HUES6 (cell line): ENCODE data around the gene EPN2.

ENCODE experiments used
- H3K27ac ChIP-seq: 2 replicates; pipeline ENCODE4 v1.7.0; 2013; ENCODE audit warnings: low read depth, mild to moderate bottlenecking, low read length, inconsistent platforms
- H3K27me3 ChIP-seq: 2 replicates; pipeline ENCODE4 v1.6.1; 2013; ENCODE audit warnings: low read length; ENCODE audit not compliant: control insufficient read depth, insufficient read depth
- H3K36me3 ChIP-seq: 2 replicates; pipeline ENCODE4 v1.6.1; 2013; ENCODE audit warnings: low read length; ENCODE audit not compliant: control insufficient read depth, insufficient read depth
- H3K4me1 ChIP-seq: 2 replicates; pipeline ENCODE4 v1.6.1; 2013; ENCODE audit warnings: low read length; ENCODE audit not compliant: control insufficient read depth, insufficient read depth
- H3K4me3 ChIP-seq: 2 replicates; pipeline ENCODE4 v1.5.1; 2013; ENCODE audit warnings: low read depth, low read length
- H3K9ac ChIP-seq: one replicate; pipeline ENCODE4 v1.6.1; 2013; ENCODE audit warnings: mild to moderate bottlenecking, low read length
- H3K9me3 ChIP-seq: 2 replicates; pipeline ENCODE4 v1.6.1; 2013; ENCODE audit warnings: low read depth, low read length; ENCODE audit not compliant: control insufficient read depth, insufficient read depth

The EPN2 gene

GRCh38 chr17:19333132-19333440, 95.9 kb downstream of the EPN2 start:
- Histone ChIP-seq H3K36me3 (peaks cover 53% of the 10 kb centered on the region), H3K9me3 (no peaks in the 10 kb centered on the region), H3K27me3 (no peaks in the 10 kb centered on the region), H3K4me3 (no peak overlapping the region), H3K27ac (no peak overlapping the region), H3K9ac (no peak overlapping the region), H3K4me1 (peaks cover 18% of the 10 kb centered on the region; the same call in 1 of the 2 replicates)

DNA sequence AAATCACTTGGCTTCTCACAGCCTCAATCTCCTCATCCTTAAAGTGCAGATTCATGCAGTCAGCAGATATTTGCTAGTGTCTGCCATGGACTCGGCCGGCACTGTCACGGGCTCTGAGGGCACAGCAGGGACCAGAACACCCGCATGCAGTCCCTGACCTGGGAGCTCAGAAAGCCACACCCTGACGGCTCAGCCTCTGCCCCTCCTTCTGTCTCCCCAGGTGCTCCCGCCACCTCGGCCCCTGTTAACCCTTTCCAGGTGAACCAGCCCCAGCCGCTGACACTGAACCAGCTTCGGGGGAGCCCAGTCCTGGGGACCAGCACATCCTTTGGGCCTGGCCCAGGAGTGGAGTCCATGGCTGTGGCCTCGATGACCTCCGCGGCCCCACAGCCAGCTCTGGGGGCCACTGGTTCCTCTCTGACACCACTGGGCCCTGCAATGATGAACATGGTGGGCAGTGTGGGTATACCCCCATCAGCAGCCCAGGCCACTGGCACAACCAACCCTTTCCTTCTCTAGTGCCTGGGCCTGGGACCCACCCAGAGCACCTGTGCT, 96.6 kb downstream of the EPN2 start:
- Histone ChIP-seq H3K9ac (no peak overlapping the region), H3K27ac (no peak overlapping the region), H3K36me3 (peaks cover 49% of the 10 kb centered on the region), H3K4me1 (peaks cover 25% of the 10 kb centered on the region), H3K27me3 (no peaks in the 10 kb centered on the region), H3K4me3 (no peak overlapping the region), H3K9me3 (no peaks in the 10 kb centered on the region)

- peaks cover 30% of the 10 kb centered on the region for H3K4me1 ChIP-seq
- H3K27me3 ChIP-seq, result no peaks in the 10 kb centered on the region
- H3K4me3 ChIP-seq, result no peak overlapping the region
- no peak overlapping the region for H3K27ac ChIP-seq
- H3K9me3 ChIP-seq, result no peaks in the 10 kb centered on the region
- peaks cover 44% of the 10 kb centered on the region for H3K36me3 ChIP-seq
- H3K9ac ChIP-seq, result no peak overlapping the region
Observed at GRCh38 chr17:19334331-19334730, 97.2 kb downstream of the EPN2 start.

GRCh38 chr17:19335951-19336631, 98.9 kb downstream of the EPN2 start:
- no peaks in the 10 kb centered on the region for H3K9me3 ChIP-seq
- no peak overlapping the region for H3K4me3 ChIP-seq
- peaks cover 34% of the 10 kb centered on the region for H3K4me1 ChIP-seq
- H3K9ac ChIP-seq, result no peak overlapping the region
- no peaks in the 10 kb centered on the region for H3K27me3 ChIP-seq
- H3K36me3 ChIP-seq, result peaks cover 33% of the 10 kb centered on the region
- H3K27ac ChIP-seq, result no peak overlapping the region

DNA sequence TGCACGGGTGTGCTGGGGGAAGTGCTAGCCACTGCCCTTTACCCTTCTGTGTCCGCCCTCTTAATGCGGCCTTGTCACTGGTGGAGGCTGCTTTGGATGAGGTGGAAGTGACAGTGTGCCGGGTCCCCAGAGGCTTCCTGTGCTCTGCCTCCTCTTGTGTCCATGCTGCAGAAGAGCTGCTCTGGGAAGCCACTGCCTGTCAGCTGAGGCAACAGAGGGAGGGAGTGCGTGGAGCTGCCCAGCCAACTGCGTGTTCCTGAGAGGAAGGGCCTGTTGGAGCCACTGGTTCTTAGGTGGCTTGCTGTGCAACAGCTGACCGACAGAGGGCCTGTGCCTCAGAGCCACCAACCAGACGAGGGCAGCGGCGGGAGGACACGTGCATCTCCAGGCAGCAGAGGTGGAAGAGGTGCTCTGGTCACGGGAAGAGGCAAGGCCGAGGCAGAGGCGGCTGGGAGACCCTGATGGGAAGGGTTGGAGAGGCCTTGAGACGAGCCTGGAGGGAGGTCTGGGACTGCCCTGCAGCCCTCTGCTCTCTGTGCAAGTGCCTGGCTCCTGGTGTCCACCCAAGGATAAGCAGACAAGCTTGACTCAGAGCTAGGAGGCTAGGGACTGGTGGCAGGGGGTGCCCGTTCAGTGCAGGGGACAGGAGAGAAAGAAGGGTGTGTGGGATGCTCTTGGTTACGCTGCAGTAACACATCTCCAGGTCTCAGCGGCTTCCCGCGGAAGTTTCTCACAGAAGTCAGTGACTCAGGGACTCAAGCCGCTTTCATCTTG, 100.0 kb downstream of the EPN2 start:
- Histone ChIP-seq H3K4me3 (no peak overlapping the region), H3K9me3 (no peaks in the 10 kb centered on the region), H3K27me3 (no peaks in the 10 kb centered on the region), H3K9ac (no peak overlapping the region), H3K4me1 (peaks cover 40% of the 10 kb centered on the region), H3K36me3 (peaks cover 22% of the 10 kb centered on the region), H3K27ac (no peak overlapping the region)

GRCh38 chr17:19337712-19338023, 100.5 kb downstream of the EPN2 start:
- Histone ChIP-seq H3K27me3 (no peaks in the 10 kb centered on the region), H3K9ac (no peak overlapping the region), H3K9me3 (no peaks in the 10 kb centered on the region), H3K4me1 (peaks cover 43% of the 10 kb centered on the region), H3K36me3 (peaks cover 18% of the 10 kb centered on the region), H3K4me3 (no peak overlapping the region), H3K27ac (no peak overlapping the region)

DNA sequence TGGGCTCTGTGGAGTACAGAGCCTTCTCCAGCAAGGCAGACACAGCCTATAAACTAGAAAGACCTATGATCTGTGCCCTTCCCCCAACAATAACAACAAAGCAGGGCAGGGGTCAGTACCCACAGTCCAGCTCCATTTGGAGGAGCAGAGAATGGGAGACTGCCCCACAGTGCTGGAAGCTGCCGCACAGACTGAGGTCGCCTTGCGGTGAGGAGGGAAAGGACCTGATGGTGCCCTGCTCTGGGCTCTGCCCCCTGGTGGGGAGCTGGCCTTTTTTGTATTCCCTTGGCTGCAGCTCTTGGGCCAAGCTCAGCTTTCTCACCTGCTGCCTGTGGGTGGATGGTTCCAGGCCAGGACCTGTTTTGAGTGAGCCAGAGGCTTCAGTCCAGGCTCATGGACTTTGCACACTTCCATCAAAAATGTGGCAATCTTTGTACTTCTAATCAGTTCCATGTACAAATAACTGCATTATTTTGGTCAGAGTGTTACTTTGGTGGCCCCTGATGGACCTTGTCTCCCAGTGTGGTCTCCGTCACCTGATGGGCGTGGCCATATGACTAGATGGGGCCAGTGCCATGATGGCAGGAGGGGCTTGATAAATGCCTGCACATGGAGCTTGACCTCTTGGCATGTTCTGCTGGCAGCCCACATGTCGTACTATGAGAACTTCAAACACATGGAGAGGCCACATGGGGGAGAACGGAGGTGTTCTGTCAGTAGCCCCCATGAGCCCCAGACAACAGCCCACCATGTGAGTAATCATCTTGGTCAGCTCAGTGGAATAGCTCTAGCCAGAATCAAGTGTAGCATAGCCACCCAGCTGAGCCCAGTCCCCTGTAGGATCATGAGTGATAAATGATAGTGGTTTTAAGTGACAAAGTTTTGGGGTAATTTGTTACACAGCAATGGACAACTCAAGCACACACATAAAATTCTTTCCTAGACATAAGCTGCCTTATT, 101.1 kb downstream of the EPN2 start:
- H3K4me3 ChIP-seq, result no peak overlapping the region
- no peaks in the 10 kb centered on the region for H3K27me3 ChIP-seq
- H3K4me1 ChIP-seq, result peaks cover 42% of the 10 kb centered on the region
- peaks cover 12% of the 10 kb centered on the region for H3K36me3 ChIP-seq
- H3K9ac ChIP-seq, result no peak overlapping the region
- H3K27ac ChIP-seq, result no peak overlapping the region
- H3K9me3 ChIP-seq, result no peaks in the 10 kb centered on the region

DNA sequence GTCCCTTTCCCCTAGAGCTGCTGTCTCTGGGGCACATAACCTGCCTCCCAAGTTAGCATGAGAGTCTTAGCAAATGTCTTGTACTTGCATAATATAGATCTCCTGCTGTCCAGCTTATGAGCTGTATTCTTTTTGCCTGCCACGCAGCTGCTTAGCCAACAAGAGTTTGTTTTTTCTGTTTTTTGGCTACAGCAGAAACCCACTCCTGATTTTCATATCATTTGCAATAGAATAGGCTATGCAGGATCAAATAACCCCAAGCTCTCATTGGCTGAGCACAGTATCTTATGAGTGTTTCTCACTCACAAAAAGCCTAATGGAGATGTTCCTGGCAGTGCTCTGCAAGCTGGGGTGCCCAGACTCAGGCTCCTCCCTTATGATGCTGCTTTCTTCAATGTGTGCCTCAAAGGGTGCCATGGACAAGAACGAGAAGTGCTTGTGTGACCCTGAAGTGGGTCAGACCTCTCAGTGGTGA, 102.2 kb downstream of the EPN2 start:
- Histone ChIP-seq H3K36me3 (peaks cover 8% of the 10 kb centered on the region), H3K9me3 (no peaks in the 10 kb centered on the region), H3K4me3 (no peak overlapping the region), H3K9ac (no peak overlapping the region), H3K27me3 (no peaks in the 10 kb centered on the region), H3K4me1 (peaks cover 36% of the 10 kb centered on the region), H3K27ac (no peak overlapping the region)

DNA sequence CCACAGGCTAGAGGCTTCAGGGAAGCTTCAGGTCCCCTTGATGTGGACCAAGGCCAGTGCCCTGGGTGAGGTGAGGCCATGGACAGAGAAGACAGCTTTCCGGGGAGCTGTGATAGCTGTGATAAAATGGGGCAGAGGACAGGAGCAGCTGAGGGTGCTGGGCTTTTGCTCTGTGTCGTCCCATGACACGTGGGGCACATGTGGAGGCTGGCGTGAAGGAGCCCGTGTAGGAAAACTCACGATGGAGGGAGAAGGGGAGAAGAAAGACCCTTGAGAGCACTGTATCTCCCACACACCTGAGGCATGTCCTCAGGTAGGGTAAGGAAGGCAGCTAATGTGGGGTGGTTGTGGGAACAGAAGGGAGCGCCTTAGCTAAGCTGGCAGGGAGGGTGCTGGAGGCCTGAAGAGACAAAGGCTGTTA, 104.1 kb downstream of the EPN2 start:
- peaks cover 36% of the 10 kb centered on the region for H3K4me1 ChIP-seq

GRCh38 chr17:19341641-19342610, 104.8 kb downstream of the EPN2 start:
- Histone ChIP-seq H3K4me1 (peaks cover 32% of the 10 kb centered on the region), H3K9me3 (no peaks in the 10 kb centered on the region), H3K27ac (no peak overlapping the region)

More for the DNA sequence above, 104.1 kb downstream of the EPN2 start:
- H3K36me3 ChIP-seq, result peaks cover 16% of the 10 kb centered on the region
- H3K9ac ChIP-seq, result no peak overlapping the region
- H3K27me3 ChIP-seq, result no peaks in the 10 kb centered on the region
- H3K4me3 ChIP-seq, result no peak overlapping the region
- no peaks in the 10 kb centered on the region for H3K9me3 ChIP-seq
- no peak overlapping the region for H3K27ac ChIP-seq

More at GRCh38 chr17:19341641-19342610, 104.8 kb downstream of the EPN2 start:
- Histone ChIP-seq H3K36me3 (peaks cover 22% of the 10 kb centered on the region), H3K27me3 (no peaks in the 10 kb centered on the region), H3K4me3 (no peak overlapping the region), H3K9ac (no peak overlapping the region)
